ENCODE measurements around the gene CPN2. TPM values are rescaled to one million over a fixed set of nuclear protein-coding genes. Genes with fewer than 3 reads are reported as not detected.

Gene CPN2
- total and polyA plus RNA-seq, 11 donors = 0.14 to 6.0 (median 0.72) TPM

DNA sequence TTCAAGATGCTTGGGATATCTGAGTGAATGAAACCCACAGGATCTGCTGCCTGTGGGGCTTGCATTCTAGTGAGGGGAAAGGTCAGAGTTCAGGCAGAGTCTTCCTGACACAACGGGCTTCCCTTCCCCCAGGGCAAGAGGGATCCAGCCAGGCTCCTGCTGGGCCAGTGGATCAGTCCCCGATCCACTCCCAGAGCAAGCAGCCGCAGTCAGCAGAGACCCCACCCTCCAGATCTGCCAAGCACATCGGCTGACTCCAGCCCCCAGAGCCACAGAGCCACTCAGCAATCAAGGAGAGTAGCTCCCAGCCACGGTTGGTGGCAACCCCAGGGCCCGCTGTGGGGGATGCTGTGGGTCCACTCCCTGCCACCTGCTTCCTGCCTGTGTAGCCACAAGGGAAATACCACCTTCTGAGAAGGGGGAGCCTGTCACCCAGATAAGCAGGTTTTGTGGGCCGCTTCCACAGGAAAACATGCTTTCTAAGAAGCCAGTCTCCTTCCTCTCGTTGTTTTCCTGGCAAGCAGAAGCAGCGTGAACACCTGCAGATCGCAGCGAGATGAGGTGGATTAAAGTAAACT, 44.9 kb downstream of the CPN2 start:
- Histone ChIP-seq H3K27me3 (peaks cover 0 to 20% (median 0%) of the 10 kb centered on the region in 9 donors), H3K9me3 (no peaks in the 10 kb centered on the region), H3K27ac (no peak overlapping the region), H3K4me1 (peaks cover 0 to 18% (median 0%) of the 10 kb centered on the region in 12 donors), H3K4me3 (no peak overlapping the region), H3K36me3 (no peaks in the 10 kb centered on the region)
- DNase-seq (peak in 1 of 5 donors; percentile 15), ATAC-seq (peak in 1 of 4 donors; percentile 12)
- no peak for TF ChIP-seq POLR2A (IDR thresholded peaks at IDR 0.05)
- TF ChIP-seq, protein P1, sequence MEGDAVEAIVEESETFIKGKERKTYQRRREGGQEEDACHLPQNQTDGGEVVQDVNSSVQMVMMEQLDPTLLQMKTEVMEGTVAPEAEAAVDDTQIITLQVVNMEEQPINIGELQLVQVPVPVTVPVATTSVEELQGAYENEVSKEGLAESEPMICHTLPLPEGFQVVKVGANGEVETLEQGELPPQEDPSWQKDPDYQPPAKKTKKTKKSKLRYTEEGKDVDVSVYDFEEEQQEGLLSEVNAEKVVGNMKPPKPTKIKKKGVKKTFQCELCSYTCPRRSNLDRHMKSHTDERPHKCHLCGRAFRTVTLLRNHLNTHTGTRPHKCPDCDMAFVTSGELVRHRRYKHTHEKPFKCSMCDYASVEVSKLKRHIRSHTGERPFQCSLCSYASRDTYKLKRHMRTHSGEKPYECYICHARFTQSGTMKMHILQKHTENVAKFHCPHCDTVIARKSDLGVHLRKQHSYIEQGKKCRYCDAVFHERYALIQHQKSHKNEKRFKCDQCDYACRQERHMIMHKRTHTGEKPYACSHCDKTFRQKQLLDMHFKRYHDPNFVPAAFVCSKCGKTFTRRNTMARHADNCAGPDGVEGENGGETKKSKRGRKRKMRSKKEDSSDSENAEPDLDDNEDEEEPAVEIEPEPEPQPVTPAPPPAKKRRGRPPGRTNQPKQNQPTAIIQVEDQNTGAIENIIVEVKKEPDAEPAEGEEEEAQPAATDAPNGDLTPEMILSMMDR (IDR thresholded peaks at IDR 0.05) = no peak
- 61 to 80% (median 71%) methylated on average over 11 of the region's 11 CpGs for WGBS, 4 donors
- intact Hi-C loops (cut with DNase I) = loop anchor here in 2 of 10 donors (5.0 to 10.0 kb wide), 2 partner anchors 34 to 301 kb away; no protein-coding TSS in a partner anchor

DNA sequence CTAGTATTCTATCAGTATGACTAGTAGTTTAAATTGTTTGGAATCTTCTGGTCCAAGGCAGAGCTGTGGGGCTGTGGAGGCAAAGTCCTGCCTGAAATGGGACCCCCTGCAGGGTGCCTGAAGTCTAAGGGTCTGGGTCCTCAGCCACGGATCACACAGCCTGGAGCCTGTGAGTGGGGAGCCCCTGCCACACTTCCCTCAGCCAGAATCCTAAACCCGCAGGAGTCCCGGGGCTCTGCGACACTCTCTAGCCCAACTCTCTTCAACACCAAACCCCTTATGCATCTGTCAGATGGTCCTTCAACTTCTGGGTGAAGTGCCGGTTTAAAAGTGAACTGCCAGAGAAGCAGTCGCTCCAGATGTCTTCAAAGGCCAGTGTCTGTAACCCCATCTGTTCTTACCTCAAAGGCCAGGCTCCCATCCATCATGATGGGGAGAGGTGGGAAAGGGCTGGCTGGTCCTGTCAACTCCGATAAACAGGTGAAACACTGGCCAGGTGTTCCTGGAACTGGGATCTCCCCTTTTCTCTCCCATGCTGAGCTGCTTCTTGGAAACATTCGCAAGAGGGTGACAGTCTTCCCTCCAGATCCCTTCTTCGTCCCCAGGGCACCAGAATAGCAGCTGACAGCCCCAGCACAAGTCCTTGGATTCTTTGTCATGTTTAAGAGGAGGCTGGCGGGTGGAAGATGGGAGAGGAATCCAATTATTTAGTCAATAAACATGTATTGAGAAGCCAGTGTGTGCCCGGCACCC, 45.6 kb downstream of the CPN2 start:
- Histone ChIP-seq H3K4me3 (no peak overlapping the region), H3K27ac (no peak overlapping the region), H3K36me3 (no peaks in the 10 kb centered on the region), H3K9me3 (no peaks in the 10 kb centered on the region), H3K27me3 (peaks cover 0 to 19% (median 0%) of the 10 kb centered on the region in 9 donors), H3K4me1 (peaks cover 0 to 18% (median 3%) of the 10 kb centered on the region in 12 donors)
- peak in 1 of 5 donors; percentile 5 for DNase-seq
- intact Hi-C loops (cut with DNase I) = loop anchor here in 2 of 10 donors (5.0 to 10.0 kb wide), 2 partner anchors 33 to 301 kb away; no protein-coding TSS in a partner anchor
- TF ChIP-seq, protein P1 (IDR thresholded peaks at IDR 0.05) = no peak
- TF ChIP-seq POLR2A (IDR thresholded peaks at IDR 0.05) = no peak
- WGBS, 4 donors = 92 to 96% (median 94%) methylated on average over 11 of the region's 11 CpGs
- ATAC-seq = no peak

DNA sequence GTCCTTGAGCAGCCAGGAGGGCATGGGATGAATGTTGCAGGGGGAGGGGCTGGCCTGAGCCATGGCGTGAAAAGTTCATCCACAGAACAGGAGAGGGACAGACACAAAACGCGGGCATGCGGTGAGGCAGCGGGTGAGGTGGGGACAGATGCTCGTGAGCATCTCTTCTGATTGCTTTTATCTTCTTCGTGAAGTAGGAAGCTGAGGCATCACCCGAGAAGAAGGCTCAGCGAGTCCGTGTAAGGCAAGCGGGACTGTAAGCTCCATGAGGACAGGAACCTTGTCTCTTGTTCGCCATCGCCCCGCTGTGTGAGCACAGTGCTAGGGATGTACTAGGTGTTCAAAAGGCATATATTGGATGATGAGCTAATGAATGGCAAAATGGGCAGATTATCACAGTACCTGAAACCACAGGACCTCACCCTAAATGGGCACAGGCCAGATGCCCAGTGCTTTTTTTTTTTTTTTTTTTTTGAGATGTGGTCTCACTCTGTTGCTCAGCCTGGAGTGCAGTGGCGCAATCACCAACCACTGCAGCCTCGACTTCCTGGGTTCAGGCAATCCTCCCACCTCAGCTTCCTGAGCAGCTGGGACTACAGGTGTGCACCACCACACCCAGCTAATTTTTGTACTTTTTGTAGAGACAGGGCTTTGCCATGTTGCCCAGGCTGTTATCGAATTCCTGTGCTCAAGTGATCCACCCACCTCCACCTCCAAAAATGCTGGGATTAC, 46.8 kb downstream of the CPN2 start:
- TF ChIP-seq, protein P1 (IDR thresholded peaks at IDR 0.05) = no peak
- no peak for TF ChIP-seq POLR2A (IDR thresholded peaks at IDR 0.05)
- intact Hi-C loops (cut with DNase I) = loop anchor here in 1 of 10 donors (10.0 kb wide), 1 partner anchor 300 kb away; no protein-coding TSS in a partner anchor
- Histone ChIP-seq H3K36me3 (no peaks in the 10 kb centered on the region), H3K27me3 (peaks cover 0 to 17% (median 0%) of the 10 kb centered on the region in 9 donors), H3K9me3 (no peaks in the 10 kb centered on the region), H3K4me1 (peaks cover 0 to 22% (median 6%) of the 10 kb centered on the region in 12 donors), H3K27ac (no peak overlapping the region), H3K4me3 (no peak overlapping the region)
- 94 to 97% (median 96%) methylated on average over 17 of the region's 17 CpGs for WGBS, 4 donors
- DNase-seq = peak in 1 of 5 donors; percentile 20
- no peak for ATAC-seq

Data from heart left ventricle (tissue), 16 donors.